Activated T-helper 17 cell treated with anti-CD3 and anti-CD28 coated beads, Interleukin-2, amount 50 U/mL, for 72 hours (primary cell): Measurements from ENCODE around the gene RHOD. TPM values are rescaled to one million over a fixed set of nuclear protein-coding genes. Genes with fewer than 3 reads are reported as not detected.

Experiments
- ATAC-seq: fragments of 150-1000 bp; cut with Tn5 transposase; replicated peaks from 2 replicates; pipeline ENCODE4 v1.10.0; 2021; ENCODE audit warnings: mild to moderate bottlenecking, moderate library complexity
- H3K27ac Mint-ChIP-seq: one replicate; pipeline ENCODE4 v1.8.0; 2022; ENCODE audit warnings: mixed read lengths
- H3K27me3 Mint-ChIP-seq: one replicate; pipeline ENCODE4 v1.8.0; 2022; ENCODE audit warnings: mixed read lengths
- H3K36me3 Mint-ChIP-seq: one replicate; pipeline ENCODE4 v1.8.0; 2022; ENCODE audit warnings: low read depth, mild to moderate bottlenecking, mixed read lengths
- H3K4me1 Mint-ChIP-seq: one replicate; pipeline ENCODE4 v1.8.0; 2022; ENCODE audit warnings: mixed read lengths
- H3K4me3 Mint-ChIP-seq: one replicate; pipeline ENCODE4 v1.8.0; 2022; ENCODE audit warnings: mild to moderate bottlenecking, mixed read lengths
- H3K9me3 Mint-ChIP-seq: one replicate; pipeline ENCODE4 v1.8.0; 2022; ENCODE audit warnings: mixed read lengths
- total RNA-seq, 2 donors: library from RNA; stranded (reverse); gene quantifications; one replicate each; pipeline ENCODE4 v1.2.3, GENCODE V29; 2022

RHOD gene
- total RNA-seq, 2 donors from 2014 or later = 0.22 to 1.2 TPM

- Mint-ChIP-seq H3K9me3 (no peaks in the 10 kb centered on the region), H3K4me3 (no peak overlapping the region), H3K36me3 (no peaks in the 10 kb centered on the region), H3K4me1 (no peaks in the 10 kb centered on the region), H3K27ac (no peak overlapping the region), H3K27me3 (peaks cover 7% of the 10 kb centered on the region)
- ATAC-seq = no peak
These were observed 11.3 kb upstream of the RHOD start for GRCh38 chr11:67045314-67045713.

DNA sequence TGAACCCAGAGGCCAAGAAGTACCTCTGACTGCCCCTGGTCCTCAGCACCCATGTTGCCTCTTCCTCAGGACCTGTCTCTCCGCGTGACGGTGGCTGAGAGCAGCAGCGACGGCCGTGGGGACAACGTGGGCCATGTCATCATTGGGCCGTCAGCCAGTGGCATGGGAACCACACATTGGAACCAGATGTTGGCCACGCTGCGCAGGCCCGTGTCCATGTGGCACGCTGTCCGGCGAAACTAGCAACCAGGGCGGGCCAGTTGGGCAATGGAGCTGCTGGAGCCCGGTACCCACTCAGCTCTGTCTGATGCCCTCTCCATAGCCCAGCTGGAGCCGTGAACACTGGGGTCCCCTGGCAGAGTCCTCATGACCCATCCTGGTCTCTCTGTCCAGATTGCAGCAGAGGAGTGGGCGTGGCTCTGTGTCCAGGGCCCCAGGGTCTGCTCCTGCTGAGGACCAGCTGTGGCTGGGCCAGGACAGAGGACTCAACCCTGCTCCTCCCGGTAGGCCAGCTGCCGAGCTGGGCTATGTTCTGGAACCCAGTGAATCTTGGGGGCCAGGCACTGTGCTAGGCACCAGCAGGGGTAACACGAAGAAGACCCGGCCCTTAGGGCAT is 8.0 kb upstream of the RHOD start:
- Mint-ChIP-seq H3K36me3 (no peaks in the 10 kb centered on the region), H3K4me3 (no peak overlapping the region), H3K9me3 (no peaks in the 10 kb centered on the region), H3K4me1 (no peaks in the 10 kb centered on the region), H3K27me3 (peaks cover 8% of the 10 kb centered on the region), H3K27ac (no peak overlapping the region)
- no peak for ATAC-seq

- no peak overlapping the region for H3K27ac Mint-ChIP-seq
- ATAC-seq = no peak
- peaks cover 8% of the 10 kb centered on the region for H3K27me3 Mint-ChIP-seq
- H3K4me1 Mint-ChIP-seq = peaks cover 6% of the 10 kb centered on the region
- no peaks in the 10 kb centered on the region for H3K36me3 Mint-ChIP-seq
- H3K4me3 Mint-ChIP-seq = no peak overlapping the region
- H3K9me3 Mint-ChIP-seq = no peaks in the 10 kb centered on the region
These were observed 6.5 kb upstream of the RHOD start for GRCh38 chr11:67050139-67050538.

DNA sequence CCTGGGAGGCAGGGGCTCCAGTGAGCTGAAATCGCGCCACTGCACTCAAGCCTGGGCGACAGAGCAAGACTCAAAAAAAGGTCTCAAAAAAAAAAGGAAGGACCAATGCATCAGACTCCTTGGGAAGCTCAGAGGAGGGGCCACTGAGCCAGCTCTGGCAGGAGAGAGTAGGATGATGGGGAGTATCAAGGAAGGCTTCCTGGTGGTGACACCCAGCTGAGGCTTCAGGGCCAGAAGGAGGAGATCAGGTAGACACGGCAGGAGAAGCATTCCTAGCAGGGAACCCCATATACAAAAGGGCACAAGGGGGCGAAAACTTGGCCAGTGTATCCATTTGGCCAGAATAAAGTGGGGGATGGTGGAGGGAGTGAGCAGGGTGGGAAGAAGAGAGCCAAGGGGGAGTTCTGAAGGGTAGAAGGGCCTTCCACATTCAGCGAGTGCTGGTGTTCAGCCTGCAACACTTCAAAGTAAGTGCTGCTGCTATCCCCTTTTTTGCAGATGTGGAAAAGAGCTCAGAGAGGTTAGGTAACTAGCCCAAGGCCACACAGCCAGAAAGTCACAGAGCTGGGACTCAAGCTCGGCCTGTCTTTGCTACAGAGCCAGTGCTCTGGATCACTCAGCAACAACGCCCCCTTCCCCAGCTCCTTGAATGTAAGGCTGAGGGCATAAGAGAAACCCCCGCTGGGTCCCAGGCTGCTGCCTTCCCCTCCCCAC is 5.3 kb upstream of the RHOD start:
- H3K4me1 Mint-ChIP-seq = peaks cover 6% of the 10 kb centered on the region
- H3K27ac Mint-ChIP-seq = peak overlapping the region; percentile 22

GRCh38 chr11:67051945-67052488 is 4.6 kb upstream of the RHOD start:
- peak overlapping the region; percentile 22 for H3K27ac Mint-ChIP-seq
- ATAC-seq = no peak
- H3K4me1 Mint-ChIP-seq = peaks cover 6% of the 10 kb centered on the region

More for the DNA sequence above, 5.3 kb upstream of the RHOD start:
- Mint-ChIP-seq H3K36me3 (no peaks in the 10 kb centered on the region), H3K9me3 (no peaks in the 10 kb centered on the region), H3K27me3 (peaks cover 8% of the 10 kb centered on the region), H3K4me3 (no peak overlapping the region)
- no peak for ATAC-seq

DNA sequence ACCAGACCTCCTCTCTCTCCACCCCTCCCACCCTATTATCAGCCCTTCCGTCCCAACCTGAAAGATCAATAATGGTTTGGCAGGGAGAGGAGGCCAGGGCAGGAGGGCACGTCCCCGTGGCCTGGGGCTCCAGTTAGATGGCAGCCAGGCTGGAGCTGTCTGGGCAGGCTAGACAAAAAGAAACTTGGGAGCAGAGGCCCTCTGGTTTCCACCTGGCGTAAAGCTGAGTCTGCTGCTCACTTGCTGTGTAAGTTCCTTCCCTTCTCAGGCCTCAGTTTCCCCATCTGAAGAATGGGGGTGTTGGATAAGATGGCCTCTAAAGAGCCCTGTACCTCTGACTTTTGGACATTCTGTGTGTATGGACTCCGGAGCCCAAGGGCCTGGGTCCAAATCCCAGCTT is 3.8 kb upstream of the RHOD start:
- H3K27ac Mint-ChIP-seq = no peak overlapping the region
- H3K4me3 Mint-ChIP-seq = no peak overlapping the region
- H3K4me1 Mint-ChIP-seq = peaks cover 6% of the 10 kb centered on the region
- no peak for ATAC-seq
- H3K36me3 Mint-ChIP-seq = no peaks in the 10 kb centered on the region
- H3K9me3 Mint-ChIP-seq = no peaks in the 10 kb centered on the region
- H3K27me3 Mint-ChIP-seq = peaks cover 8% of the 10 kb centered on the region

More at GRCh38 chr11:67051945-67052488, 4.6 kb upstream of the RHOD start:
- no peaks in the 10 kb centered on the region for H3K36me3 Mint-ChIP-seq
- H3K4me3 Mint-ChIP-seq = no peak overlapping the region
- no peaks in the 10 kb centered on the region for H3K9me3 Mint-ChIP-seq
- peaks cover 8% of the 10 kb centered on the region for H3K27me3 Mint-ChIP-seq

DNA sequence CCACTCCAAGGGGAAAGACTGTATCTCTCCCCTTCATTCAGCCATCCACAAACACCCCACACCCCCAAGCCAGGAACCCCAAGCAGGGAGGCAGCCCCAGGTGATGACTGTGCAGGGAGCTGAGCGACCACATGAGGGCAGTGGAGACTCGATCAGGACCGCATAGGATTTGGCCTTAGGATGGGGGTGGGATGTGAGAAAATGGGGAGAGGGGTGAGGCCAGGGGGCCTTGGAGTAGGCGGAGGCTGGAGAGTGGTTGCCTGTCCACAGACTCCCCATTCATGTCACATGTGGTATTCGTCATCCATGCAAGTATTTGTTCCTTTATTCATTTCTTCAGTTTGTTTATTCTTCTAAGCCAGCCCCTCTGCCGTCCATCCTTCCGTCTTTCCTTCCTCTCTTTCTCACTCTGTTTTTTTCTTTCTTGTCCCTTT is 2.7 kb upstream of the RHOD start:
- peak overlapping the region; percentile 34 for H3K27ac Mint-ChIP-seq
- H3K27me3 Mint-ChIP-seq = peaks cover 8% of the 10 kb centered on the region
- peak; percentile 66 for ATAC-seq

GRCh38 chr11:67054346-67054835 is 2.3 kb upstream of the RHOD start:
- Mint-ChIP-seq H3K4me1 (peaks cover 6% of the 10 kb centered on the region), H3K9me3 (no peaks in the 10 kb centered on the region), H3K27me3 (peaks cover 8% of the 10 kb centered on the region), H3K36me3 (no peaks in the 10 kb centered on the region), H3K27ac (peak overlapping the region; percentile 34), H3K4me3 (no peak overlapping the region)
- peak; percentile 55 for ATAC-seq

More for the DNA sequence above, 2.7 kb upstream of the RHOD start:
- no peak overlapping the region for H3K4me3 Mint-ChIP-seq
- H3K4me1 Mint-ChIP-seq = peaks cover 6% of the 10 kb centered on the region
- H3K9me3 Mint-ChIP-seq = no peaks in the 10 kb centered on the region
- H3K36me3 Mint-ChIP-seq = no peaks in the 10 kb centered on the region

DNA sequence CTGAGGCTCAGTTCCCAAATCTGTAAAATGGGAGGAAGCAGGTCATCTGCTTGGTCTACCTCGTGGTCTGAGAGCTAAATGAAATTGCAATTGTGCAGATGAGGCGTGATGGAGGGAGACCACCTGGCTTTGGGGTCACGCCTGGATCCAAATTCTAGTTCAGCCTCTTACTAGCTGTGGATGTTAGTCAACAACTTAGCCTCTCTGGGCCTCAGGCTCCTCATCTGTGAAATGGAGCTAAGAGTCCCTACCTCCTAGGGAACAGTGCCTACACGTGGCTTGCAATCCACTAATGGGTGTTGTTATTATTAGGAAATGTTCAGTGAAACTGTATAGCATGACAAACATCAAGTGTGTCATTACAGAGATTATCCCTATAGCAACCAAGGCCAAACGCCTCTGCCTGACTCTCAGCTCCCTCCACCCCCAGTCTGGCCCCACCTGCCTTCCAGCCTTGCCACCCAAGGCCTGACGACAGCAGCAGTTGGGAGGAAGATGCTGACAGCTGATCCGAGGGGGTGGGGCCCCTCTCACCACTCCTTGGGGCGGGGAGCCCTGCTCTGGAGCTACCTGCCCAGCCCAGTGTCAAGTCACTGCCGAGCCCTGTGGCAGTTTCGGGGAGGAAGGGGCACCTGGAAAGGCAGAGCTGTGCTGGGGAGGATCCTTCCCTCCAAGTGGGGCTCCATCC is 1.7 kb upstream of the RHOD start:
- ATAC-seq = peak; percentile 57
- peak overlapping the region; percentile 60 for H3K4me3 Mint-ChIP-seq
- H3K27me3 Mint-ChIP-seq = peaks cover 8% of the 10 kb centered on the region
- no peaks in the 10 kb centered on the region for H3K36me3 Mint-ChIP-seq
- no peaks in the 10 kb centered on the region for H3K9me3 Mint-ChIP-seq
- H3K27ac Mint-ChIP-seq = no peak overlapping the region
- H3K4me1 Mint-ChIP-seq = peaks cover 6% of the 10 kb centered on the region

GRCh38 chr11:67055812-67056211 is 835 bp upstream of the RHOD start:
- Mint-ChIP-seq H3K4me3 (peak overlapping the region; percentile 60), H3K27ac (no peak overlapping the region), H3K36me3 (no peaks in the 10 kb centered on the region), H3K27me3 (peaks cover 8% of the 10 kb centered on the region), H3K4me1 (peaks cover 6% of the 10 kb centered on the region), H3K9me3 (no peaks in the 10 kb centered on the region)
- ATAC-seq = no peak

- Mint-ChIP-seq H3K36me3 (no peaks in the 10 kb centered on the region), H3K9me3 (no peaks in the 10 kb centered on the region), H3K4me3 (peak overlapping the region; percentile 60)
These were observed 592 bp downstream of the RHOD start for GRCh38 chr11:67057205-67057672.

DNA sequence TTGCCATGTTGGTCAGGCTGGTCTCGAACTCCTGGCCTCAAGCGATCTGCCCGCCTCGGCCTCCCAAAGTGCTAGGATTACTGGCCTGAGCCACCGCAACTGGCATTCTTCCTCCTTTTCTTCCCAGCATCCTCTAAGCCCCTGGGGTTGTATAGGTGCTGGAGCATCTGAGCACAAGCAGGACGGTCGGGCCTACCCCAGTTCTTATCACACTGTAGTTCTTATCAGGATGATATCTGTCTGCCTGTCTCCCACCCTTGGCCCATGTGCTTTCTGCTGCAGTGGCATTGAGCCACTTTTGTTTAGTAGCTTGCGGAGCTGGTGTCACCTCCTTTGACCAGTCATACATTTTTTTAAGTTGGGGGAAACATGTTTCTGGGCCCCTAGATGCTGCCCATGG is 1.9 kb downstream of the RHOD start:
- no peak overlapping the region for H3K27ac Mint-ChIP-seq
- peaks cover 6% of the 10 kb centered on the region for H3K4me1 Mint-ChIP-seq
- ATAC-seq = no peak
- H3K36me3 Mint-ChIP-seq = no peaks in the 10 kb centered on the region
- H3K9me3 Mint-ChIP-seq = no peaks in the 10 kb centered on the region
- H3K4me3 Mint-ChIP-seq = no peak overlapping the region
- no peaks in the 10 kb centered on the region for H3K27me3 Mint-ChIP-seq

More at GRCh38 chr11:67057205-67057672, 592 bp downstream of the RHOD start:
- no peak overlapping the region for H3K27ac Mint-ChIP-seq
- H3K27me3 Mint-ChIP-seq = no peaks in the 10 kb centered on the region
- ATAC-seq = no peak
- peaks cover 6% of the 10 kb centered on the region for H3K4me1 Mint-ChIP-seq

DNA sequence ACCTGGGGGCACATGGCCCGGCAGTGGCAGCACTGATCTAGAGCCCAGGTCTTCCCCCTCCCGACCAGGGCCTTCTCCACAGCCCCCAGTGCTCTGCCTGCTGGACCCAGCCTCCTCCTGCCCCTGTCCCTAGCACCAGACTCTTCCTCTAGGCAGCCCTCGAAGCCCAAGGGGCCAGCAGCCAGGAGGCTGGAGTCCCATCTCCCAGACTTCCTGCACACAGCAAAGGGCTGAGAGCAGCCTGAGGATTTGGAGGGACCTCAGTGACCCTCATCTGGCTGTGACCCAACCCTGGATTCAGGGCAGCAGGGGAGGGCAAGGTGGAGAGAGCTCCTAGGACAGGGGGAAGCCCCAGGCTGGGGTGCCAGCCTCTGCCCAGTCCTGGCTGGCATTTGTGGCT is 3.0 kb downstream of the RHOD start:
- no peak overlapping the region for H3K27ac Mint-ChIP-seq
- no peaks in the 10 kb centered on the region for H3K36me3 Mint-ChIP-seq
- H3K4me1 Mint-ChIP-seq = no peaks in the 10 kb centered on the region
- H3K4me3 Mint-ChIP-seq = no peak overlapping the region
- H3K27me3 Mint-ChIP-seq = no peaks in the 10 kb centered on the region
- no peaks in the 10 kb centered on the region for H3K9me3 Mint-ChIP-seq
- ATAC-seq = no peak

DNA sequence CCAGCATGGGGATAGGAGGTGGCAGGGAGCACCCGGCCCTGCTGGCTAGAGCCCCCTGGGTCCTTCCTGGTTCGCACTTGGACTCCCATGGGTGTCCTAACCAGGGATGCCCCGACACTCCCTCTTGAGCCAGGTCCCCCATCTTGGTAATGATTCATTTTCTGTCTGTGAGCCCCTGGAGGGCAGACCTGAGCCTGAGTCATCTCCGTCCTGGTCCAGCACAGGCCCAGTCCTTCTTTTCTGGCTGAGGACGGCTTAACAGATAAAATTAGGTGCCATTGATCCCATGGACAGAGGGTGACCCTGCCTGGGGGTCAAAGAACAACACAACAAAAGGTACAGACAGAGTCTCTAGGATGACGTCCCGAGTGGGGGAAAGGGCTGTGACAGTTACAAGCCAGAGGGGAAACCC is 3.5 kb downstream of the RHOD start:
- Mint-ChIP-seq H3K4me3 (no peak overlapping the region), H3K9me3 (no peaks in the 10 kb centered on the region), H3K27me3 (no peaks in the 10 kb centered on the region), H3K27ac (no peak overlapping the region), H3K4me1 (no peaks in the 10 kb centered on the region), H3K36me3 (no peaks in the 10 kb centered on the region)
- no peak for ATAC-seq
